GM13977 (cell line): ENCODE data around the gene DNAH1.
"Not testable (repeated sequence)": the region's sequence is repeated elsewhere in the genome, so short reads cannot be mapped to it uniquely, and the experiment has no call there.

Experiments used
- DNase-seq: peaks from one replicate; pipeline ENCODE4 v3.0.0; 2012; ENCODE audit warnings: low spot score
- CTCF ChIP-seq: IDR thresholded peaks from 2 replicates; pipeline ENCODE4 v1.5.1; 2012; ENCODE audit warnings: mild to moderate bottlenecking, control low read depth; ENCODE audit not compliant: insufficient read depth; ENCODE audit errors: extremely low read depth, missing control alignments
- in situ Hi-C: fragments of 300-500 bp; cut with MboI; formaldehyde crosslinking; loops from one replicate; pipeline ENCODE4 v1.12.0; 2022; ENCODE audit warnings: low sequenced_read_pairs, low pct_unique_long_range_greater_than_20kb, mixed read lengths, inconsistent platforms; ENCODE audit not compliant: unreplicated experiment

Gene DNAH1

DNA sequence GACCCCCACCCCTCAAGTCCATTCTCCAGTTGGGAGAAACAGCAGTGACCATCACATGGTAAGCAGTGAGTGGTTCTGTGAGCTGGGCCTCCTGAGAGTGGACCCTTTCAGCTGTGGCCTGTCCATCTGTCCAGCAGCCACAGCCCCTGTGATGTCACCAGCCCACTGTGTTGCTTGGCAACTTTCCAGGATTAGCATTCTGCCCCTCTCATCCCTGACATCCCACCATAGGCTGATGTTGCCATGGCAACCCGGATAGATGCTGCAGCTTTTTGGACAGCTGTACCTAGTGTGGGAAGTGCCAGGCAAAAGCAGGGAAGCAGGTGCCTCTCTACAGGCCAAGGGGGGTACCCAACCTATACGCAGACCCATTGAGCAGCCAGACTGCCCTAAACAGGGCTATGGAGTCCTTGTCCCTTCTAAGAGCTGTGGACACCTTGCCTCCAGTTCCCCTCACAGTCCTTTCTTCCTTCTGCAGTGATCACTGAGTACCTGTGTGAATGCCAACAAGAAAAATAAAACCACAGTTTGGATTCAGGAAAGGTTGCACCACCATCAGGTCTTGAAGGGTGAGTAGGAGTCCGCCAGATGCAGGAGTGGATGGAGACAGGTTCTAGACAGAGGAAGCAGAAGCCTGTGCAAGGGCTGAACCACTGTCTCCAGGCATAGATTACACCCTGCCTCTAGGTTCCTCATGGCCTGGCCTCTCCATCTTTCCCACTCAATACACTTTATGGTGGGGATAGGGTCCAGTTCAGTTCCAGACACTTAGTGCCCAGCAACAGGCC lies at the start of gene DNAH1:
Gene DNAH1, plus strand, starts transcription at position 343 of the 788 bp plus-strand sequence. CDS start 6,124 bp downstream, outside the sequence.
- DNase-seq: no peak
- in situ Hi-C loops: no loop called here
- no peak for TF ChIP-seq CTCF

DNA sequence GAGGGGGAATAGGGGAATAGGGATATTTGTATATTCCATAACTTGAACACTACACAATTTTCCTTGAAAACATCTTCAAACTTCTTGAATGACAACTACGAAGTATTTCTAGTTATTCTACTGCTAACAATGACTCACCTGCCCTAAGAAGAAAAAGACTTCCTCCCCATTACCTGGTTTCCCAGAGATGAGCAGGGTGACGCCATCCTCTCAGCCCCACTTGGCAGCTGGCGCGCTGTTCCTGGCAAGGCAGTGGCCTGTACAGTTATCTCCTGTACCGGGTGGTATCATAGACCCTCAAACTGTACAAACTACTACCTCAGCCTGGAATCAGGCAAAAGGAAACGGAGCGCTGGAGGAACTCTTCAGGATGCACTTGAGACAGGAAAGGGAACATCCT lies 48.1 kb upstream of the DNAH1 start:
- in situ Hi-C loops: no loop called here
- no peak for TF ChIP-seq CTCF
- DNase-seq: no peak

DNA sequence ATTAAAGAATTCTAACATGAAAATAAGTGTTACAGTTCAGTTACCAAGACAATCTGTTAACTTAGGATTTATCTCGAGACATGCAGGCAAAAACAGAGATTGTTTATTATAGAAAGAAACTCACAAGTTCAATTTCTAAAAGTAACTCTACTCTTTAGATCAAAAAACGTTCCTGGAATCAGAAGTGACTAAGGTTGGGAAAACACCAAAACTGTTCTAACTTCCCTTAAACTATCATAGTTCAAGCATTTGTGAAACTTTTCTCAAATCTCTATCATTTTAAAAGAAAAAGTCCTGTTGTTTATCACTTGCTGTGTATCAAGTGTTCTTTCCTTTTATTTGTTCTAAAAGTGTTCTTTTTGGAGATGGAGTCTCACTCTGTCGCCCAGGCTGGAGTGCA lies 46.3 kb upstream of the DNAH1 start:
- in situ Hi-C loops: no loop called here
- DNase-seq: no peak
- TF ChIP-seq CTCF: no peak

- in situ Hi-C loops: no loop called here
- no peak for DNase-seq
- no peak for TF ChIP-seq CTCF
Observed at GRCh38 chr3:52270252-52270754, 45.8 kb upstream of the DNAH1 start.

GRCh38 chr3:52272172-52272571 lies 43.9 kb upstream of the DNAH1 start:
- DNase-seq, in situ Hi-C loops: not testable (repeated sequence)

- TF ChIP-seq CTCF: no peak
- no peak for DNase-seq
- in situ Hi-C loops: no loop called here
Observed at GRCh38 chr3:52272831-52273230, 43.3 kb upstream of the DNAH1 start.

DNA sequence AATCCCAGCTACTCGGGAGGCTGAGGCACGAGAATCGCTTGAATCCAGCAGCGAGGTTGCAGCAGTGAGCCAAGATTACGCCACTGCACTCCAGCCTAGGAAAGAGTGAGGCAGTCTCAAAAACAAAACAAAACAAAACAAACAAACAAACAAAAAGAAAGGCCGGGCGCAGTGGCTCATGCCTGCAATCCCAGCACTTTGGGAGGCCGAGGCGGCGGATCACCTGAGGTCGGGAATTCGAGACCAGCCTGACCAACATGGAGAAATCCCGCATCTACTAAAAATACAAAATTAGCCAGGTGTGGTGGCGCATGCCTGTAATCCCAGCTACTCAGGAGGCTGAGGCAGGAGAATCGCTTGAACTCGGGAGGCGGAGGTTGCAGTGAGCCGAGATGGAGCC lies 41.3 kb upstream of the DNAH1 start:
- in situ Hi-C loops, DNase-seq: not testable (repeated sequence)
